Hematopoietic multipotent progenitor cell (in vitro differentiated cells): ENCODE results near the gene MYDGF. TPM values are rescaled to one million over a fixed set of nuclear protein-coding genes. Genes with fewer than 3 reads are reported as not detected.
"Not testable (repeated sequence)": the region's sequence is repeated elsewhere in the genome, so short reads cannot be mapped to it uniquely, and the experiment has no call there.

Experiments
- DNase-seq, 3 donors: peaks; one replicate each; pipeline ENCODE4 v3.0.0-alpha.2; 2011 to 2015; ENCODE audit warnings: low read depth in 2 of 3, low spot score in 2 of 3
- total RNA-seq: library from RNA; depleted of rRNA; stranded (reverse); fragments of >200 nt; gene quantifications from one replicate; pipeline ENCODE4 v1.2.3, GENCODE V29; 2012

Gene MYDGF
- total RNA-seq, 1 donor = 87.8 TPM

DNA sequence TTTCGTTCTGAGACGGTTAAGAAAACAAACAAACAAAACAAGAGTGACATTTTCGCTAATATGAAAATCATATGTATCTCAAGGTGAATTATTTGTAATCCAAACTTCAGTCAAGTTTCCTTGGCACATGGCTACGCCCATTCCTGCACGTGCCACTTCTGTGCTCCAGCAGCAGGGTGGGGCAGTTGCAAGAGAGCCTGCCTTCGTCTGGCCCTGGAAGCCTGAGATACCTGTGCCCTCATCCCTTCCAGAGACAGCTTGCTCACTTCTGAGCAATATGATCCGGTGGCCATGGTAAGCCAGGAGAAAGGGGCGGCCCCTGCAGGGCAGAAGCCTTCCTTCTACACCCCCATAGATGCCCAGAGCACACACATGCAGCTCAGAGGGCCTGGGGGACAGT lies 31.4 kb upstream of the MYDGF start:
- no peak for DNase-seq

DNA sequence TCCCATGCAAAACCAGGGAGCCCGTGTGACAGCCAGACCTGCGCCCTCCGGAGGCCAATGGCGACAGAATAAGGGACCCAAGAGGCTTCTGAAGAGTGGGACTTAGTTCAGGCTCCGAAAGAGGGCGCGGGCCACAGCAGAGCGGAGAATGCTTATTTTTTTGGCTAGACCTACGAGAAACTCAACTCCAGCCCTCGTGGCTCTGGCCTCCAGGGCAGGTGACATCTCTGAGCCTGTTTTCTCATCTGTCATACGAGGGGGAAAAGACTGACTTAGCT lies 30.5 kb upstream of the MYDGF start:
- no peak for DNase-seq

- DNase-seq = no peak
These were observed 29.9 kb upstream of the MYDGF start for GRCh38 chr19:4699826-4700692.

- no peak for DNase-seq
These were observed 27.2 kb upstream of the MYDGF start for GRCh38 chr19:4697304-4697703.

GRCh38 chr19:4695224-4695731 lies 25.1 kb upstream of the MYDGF start:
- no peak for DNase-seq

- no peak for DNase-seq
These were observed 24.3 kb upstream of the MYDGF start for GRCh38 chr19:4694211-4694987.

DNA sequence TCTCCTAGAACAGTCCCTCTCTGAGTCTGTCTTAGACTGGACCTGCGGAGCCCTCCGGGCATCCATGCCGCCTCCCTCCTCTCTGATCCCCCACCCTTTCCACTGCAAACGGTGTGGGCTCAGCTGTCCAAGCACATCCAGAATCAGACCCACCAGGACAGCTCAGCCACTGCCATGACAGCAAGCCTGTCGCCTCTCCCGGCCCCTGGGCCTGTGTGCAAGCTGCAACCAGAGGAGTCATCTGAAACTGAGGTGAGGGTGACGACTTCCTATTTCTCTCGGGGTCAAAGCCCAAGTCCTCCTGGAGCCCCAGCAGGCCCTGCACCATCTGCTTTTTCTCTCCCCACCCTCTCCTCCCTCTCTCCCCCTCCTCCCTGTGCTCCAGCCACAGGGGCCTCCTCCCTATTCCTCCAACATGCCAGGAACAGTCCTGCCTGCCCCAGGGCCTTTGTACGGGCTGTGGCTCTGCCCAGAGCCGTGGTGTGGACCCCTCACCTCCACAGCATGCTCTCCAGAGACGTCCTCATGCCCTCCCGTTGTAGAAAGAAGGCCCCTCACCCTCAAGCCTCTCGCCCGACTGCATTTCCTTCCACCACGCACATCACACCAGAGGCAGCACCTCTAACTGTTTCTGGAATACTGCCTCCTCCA lies 23.5 kb upstream of the MYDGF start:
- DNase-seq = no peak

- DNase-seq = no peak
These were observed 22.9 kb upstream of the MYDGF start for GRCh38 chr19:4693078-4693350.

GRCh38 chr19:4692251-4693077 lies 22.3 kb upstream of the MYDGF start:
- DNase-seq = no peak

DNA sequence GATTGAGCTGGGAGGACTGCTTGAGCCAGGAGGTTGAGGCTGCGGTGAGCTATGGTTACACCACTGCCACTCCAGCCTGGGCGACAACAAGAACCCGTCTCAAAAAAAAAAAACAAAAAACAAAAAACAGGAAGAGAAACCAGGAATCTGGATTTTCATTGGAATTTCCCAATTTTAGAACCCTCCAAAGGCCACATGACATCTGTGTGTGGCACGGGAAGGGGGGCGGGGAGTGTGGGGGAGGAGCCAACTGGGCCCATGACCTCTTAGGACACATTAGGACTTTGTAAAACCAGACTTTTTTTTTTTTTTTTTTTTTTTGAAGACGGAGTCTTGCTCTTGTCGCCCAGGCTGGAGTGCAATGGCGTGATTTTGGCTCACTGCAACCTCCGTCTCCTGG lies 21.2 kb upstream of the MYDGF start:
- DNase-seq = no peak

DNA sequence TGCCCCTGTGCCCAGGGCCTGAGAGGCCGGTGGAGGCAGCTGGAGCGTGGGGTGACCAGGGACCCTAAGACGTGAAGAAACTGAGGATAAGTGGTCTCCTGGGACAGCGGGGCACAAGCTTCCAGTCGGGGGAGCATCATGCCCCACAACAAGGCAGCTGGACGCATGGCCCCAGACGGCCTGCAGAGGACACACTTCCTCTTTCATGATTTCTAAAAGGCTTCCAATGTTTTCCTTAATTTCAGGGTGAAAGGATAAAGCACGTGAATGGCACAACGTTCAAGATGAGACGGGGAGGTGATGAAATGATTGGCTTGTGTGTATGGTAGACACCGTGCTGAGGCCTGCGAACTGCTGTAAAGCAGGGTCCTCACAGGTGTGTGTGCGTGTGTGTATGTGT lies 20.2 kb upstream of the MYDGF start:
- no peak for DNase-seq

- no peak for DNase-seq
These were observed 19.3 kb upstream of the MYDGF start for GRCh38 chr19:4689403-4689802.

DNA sequence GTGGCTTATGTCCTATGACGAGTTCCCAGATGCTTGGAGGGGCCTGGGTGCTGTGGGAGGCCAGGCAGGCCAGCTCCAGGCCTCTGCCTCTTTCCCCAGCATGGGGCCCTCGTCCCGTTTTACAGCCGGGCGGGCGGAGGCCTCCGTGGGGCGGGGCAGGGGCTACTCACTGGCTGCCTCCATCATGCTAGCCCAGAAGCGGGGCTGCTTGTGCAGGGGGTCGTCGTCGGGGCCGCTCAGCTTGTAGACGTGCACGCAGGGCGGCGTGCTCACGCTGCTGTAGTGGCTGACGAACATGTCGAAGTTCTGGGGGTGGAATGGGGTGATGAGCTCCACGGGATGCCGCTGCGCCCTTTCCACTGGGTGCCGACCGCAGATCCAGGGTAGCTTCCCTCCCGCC lies 18.4 kb upstream of the MYDGF start:
- DNase-seq = no peak

- DNase-seq = no peak
These were observed 17.3 kb upstream of the MYDGF start for GRCh38 chr19:4687396-4687795.

GRCh38 chr19:4686700-4687099 lies 16.6 kb upstream of the MYDGF start:
- no peak for DNase-seq

DNA sequence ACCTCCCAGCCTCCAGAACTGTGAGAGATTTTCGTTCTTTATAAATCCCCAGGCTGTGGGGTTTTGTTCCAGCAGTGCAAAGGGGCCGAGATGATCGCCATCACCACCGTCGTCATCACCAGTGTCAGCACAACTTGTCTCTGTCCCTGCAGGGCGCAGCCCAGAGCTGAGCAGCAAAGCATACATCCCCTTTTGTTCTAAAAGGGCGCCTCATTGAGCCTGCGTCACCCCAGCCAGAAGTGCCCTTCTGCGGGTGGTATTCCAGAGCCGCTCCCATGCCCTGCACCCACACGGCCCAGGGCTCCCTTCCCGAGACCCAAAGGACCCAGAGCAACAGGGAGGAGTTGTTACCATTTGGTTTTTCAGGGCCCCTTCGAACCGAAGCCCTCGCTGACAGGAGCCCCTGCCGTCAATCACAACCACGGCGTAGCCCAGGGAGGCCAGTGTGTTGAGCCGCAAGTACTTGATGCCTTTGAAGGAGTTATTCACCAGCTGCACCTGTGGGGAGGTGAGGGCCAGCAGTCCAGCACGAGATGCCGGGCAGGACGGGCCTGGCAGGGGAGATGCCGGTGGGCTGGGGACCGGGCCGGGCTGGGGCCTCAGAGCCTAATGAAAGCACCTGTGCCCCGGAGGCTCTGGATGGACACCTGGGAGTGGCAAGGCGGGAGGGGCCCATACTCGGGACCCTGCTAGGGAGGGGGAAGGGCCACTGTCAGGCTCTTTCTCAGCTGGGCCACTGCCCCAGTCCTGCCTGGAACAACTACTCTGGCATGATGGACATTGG lies 14.4 kb upstream of the MYDGF start:
- DNase-seq = no peak

- DNase-seq = no peak
These were observed 12.5 kb upstream of the MYDGF start for GRCh38 chr19:4682417-4683200.

GRCh38 chr19:4680021-4680420 lies 9.9 kb upstream of the MYDGF start:
- DNase-seq = not testable (repeated sequence)
